Amygdala (tissue), 56 donors: ENCODE data around the gene KIF20B.
A peak's percentile ranks its signal among the peaks of the same experiment; 100 is the strongest.

Experiments used
- DNase-seq, 56 donors: peaks; one replicate each; lab custom pipeline; 2025; lab: John Stamatoyannopoulos, UW

Gene KIF20B

GRCh38 chr10:89701242-89702120, at the start of gene KIF20B:
Gene KIF20B (plus strand): TSS chr10:89701590. CDS start chr10:89705295, 3,705 bp downstream.
- DNase-seq: peak; percentile 73 to 98 (median 93)

- DNase-seq: no peak
These were observed 49.3 kb upstream of the KIF20B start for GRCh38 chr10:89651916-89652573.

GRCh38 chr10:89652806-89653370, 48.5 kb upstream of the KIF20B start:
- no peak for DNase-seq

DNA sequence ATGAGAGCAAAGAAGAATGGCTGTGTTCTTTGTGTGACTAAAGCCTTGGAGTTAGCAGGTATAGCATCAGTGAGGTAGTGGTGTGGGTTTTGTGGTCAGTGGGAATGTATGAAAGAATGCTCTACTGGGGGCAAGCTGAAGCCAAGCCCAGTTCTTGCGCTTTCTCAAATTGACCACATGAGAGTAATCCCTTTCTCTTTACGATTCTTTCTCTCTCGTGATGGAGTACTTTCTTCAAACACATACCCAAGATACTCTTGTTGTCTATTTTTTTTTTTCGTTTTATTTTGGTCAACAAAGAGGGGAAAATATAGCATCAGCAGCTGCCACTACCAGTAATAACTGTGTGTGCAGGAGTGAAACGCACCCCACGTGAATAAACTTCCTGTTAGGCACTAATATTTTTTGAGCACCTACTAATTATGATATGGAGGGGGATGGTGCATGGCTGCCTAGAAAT, 48.0 kb upstream of the KIF20B start:
- DNase-seq: no peak

GRCh38 chr10:89655722-89656121, 45.7 kb upstream of the KIF20B start:
- DNase-seq: no peak

- DNase-seq: no peak
These were observed 44.1 kb upstream of the KIF20B start for GRCh38 chr10:89657302-89657701.

- no peak for DNase-seq
These were observed 42.0 kb upstream of the KIF20B start for GRCh38 chr10:89659143-89660131.

DNA sequence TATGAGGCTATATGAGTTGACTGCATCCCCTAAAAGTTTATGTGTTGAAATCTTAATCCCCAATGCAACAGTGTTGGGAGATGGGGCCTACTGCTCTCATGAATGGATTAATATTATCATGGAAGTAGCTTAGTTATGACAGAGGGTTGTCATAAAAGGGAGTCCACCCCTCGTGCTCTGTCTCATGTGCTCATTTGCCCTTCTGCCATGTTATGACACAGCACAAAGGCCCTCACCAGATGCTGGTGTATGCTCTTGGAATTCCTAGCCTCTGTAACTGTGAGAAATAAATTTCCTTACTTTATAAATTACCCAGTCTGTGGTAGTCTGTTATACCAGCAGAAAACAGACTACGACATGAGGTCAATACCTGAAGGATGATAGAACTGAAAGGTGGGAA, 38.8 kb upstream of the KIF20B start:
- DNase-seq: no peak

GRCh38 chr10:89663144-89663543, 38.2 kb upstream of the KIF20B start:
- DNase-seq: no peak

DNA sequence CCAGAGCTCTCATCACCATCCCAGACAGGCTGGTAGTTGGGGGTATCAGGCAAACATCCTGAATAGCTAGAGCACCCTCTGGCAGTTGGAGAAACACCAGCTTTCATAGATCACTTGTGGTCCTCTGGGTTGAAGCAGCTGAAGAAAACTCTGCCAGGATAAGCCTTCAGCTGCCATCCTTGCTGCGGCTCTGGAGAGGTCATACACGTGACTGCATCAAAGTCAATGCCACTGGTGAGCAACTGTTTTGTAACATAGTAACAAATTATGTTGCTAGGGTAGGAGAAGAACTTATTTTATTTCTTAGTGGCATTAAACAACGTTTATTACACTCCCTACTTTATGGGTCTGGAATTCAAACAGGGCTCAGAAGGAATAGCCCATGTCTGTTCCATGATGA, 37.2 kb upstream of the KIF20B start:
- DNase-seq: no peak

GRCh38 chr10:89665302-89665701, 36.1 kb upstream of the KIF20B start:
- DNase-seq: no peak

DNA sequence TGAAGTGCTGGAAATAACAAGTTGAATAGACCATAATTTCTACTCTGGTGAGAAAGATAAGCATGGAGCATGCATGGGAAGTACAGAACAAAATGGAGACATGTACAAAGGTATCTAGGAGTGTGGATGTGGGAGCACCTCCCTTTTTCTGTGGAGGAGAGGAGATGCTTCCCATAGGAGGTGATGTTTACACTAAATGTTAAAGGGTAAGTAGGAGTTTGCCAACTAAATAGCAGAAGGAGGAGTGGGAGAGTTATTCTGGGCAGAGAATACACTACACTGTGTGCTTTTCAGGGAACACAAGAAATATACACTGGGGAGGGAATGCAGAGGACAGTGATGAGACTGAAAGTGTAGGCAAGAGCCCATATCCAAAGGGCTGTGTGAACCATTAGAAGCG, 35.3 kb upstream of the KIF20B start:
- DNase-seq: no peak

GRCh38 chr10:89668386-89669071, 32.9 kb upstream of the KIF20B start:
- DNase-seq: no peak

DNA sequence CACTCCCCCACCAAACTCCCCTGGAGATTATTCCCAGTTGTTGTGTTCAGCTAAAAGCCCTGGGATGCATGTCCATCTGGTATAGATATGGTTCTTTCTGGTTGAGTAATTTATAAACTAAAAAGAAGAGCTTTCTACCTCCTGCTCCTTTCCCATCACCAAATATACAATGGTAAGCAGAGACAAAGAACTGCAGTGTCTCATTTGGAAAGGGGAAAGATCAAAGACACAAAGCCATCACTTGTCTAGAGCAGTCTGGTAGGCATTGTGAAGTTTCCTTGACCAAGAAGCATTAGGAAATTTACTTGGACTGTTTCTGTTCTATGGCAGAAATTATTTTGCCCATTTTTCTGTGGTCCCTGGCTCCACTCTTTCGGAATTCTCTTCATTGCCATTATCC, 31.4 kb upstream of the KIF20B start:
- DNase-seq: no peak

- DNase-seq: no peak
These were observed 30.5 kb upstream of the KIF20B start for GRCh38 chr10:89670926-89671325.

DNA sequence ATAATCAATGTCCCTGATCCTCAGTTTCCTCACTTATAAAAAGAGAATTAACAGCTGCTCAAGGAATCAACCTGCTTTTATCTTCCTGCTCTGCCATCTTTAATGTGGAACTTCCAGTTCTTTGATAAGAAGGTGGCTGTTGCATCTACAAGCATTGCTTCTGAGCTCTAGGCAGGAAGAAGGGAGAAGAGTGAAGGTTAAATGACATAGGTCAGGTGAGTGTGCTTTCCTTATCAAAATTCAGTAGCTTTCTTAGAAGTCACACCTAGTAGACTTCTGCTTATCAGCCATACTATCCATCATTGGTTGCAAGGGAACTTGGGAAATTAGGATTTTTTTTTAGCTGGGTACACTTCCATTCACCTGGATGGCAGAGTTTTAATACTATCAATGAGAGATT, 24.0 kb upstream of the KIF20B start:
- DNase-seq: no peak

- no peak for DNase-seq
These were observed 21.4 kb upstream of the KIF20B start for GRCh38 chr10:89679986-89680385.

DNA sequence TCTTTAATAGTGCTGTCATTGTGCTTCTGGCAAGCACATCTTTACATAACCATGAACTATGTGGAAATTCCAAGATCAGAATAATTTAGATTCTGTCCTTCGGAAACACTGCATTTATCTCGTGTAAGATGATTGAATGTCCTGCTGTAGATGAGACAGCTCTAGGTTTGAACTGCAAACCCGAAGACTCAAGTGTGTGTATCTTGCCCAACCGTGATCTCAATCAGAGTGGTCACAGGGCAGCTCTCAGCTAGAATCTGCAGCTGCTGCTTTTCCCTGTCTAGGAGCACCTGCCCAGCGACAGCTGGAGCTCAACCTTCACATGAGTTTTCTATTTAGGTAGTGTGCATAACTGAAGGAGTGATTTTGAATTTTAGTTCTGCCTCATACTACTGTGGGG, 17.5 kb upstream of the KIF20B start:
- no peak for DNase-seq

- DNase-seq: no peak
These were observed 16.8 kb upstream of the KIF20B start for GRCh38 chr10:89684604-89685003.

DNA sequence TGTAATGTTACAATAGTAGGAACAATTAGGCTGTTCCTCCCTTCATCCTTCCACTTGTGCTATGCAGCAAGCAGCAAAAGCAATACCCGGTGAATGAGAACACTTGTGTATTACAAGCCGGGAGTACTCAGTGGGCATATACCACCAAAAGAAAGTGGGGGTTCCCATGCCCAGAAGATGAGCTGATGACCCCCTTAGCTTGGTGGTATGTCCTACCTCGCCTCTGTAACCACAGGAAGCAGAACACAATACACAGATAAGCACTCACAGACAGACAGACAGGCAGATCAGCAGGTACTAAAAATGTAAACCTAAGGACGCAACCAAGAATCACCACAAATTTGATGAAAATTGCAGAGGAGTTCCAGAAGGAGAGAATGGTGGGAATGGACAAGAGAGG, 15.5 kb upstream of the KIF20B start:
- no peak for DNase-seq
